K562 (cell line): ENCODE data around the gene HMGN3.

ENCODE experiments used
- CTCF ChIP-seq, 3 experiments: IDR thresholded peaks in 2 of 3; conservative IDR thresholded peaks in 1 of 3; 2 replicates each; pipeline ENCODE4 v1.5.1; 2011 to 2012; ENCODE audit warnings: low read length in 3 of 3, mild to moderate bottlenecking in 3 of 3, control low read depth in 2 of 3, improper control_type of control experiment in 1 of 3, inconsistent platforms in 1 of 3, low read depth in 1 of 3, mixed read lengths in 1 of 3, moderate library complexity in 1 of 3; ENCODE audit not compliant: insufficient read depth in 2 of 3
- MCM2 ChIP-seq: fragments of 450-650 bp; IDR thresholded peaks from 2 replicates; pipeline ENCODE4 v1.6.1; 2017; ENCODE audit warnings: low read depth, mild to moderate bottlenecking
- MTA1 ChIP-seq: fragments of 450-650 bp; IDR thresholded peaks from 2 replicates; pipeline ENCODE4 v1.6.1; 2017; ENCODE audit warnings: borderline replicate concordance
- MYBL2 ChIP-seq, 2 experiments: fragments of 450-650 bp in 1 of 2; sonication (generic) in 1 of 2; formaldehyde crosslinking in 1 of 2; IDR thresholded peaks; 2 replicates each; pipeline versions ENCODE4 v1.6.1 to v1.8.1; 2017 to 2022; ENCODE audit warnings: borderline replicate concordance in 1 of 2, inconsistent platforms in 1 of 2, low read depth in 1 of 2, mild to moderate bottlenecking in 1 of 2, missing genetic modification reagents in 1 of 2, moderate library complexity in 1 of 2
- PATZ1 ChIP-seq: fragments of 250-450 bp; sonication (Bioruptor Pico); IDR thresholded peaks from 2 replicates; pipeline ENCODE4 v1.5.0; 2020; ENCODE audit warnings: mild to moderate bottlenecking, borderline replicate concordance
- PML ChIP-seq: IDR thresholded peaks from 2 replicates; pipeline ENCODE4 v1.6.1; 2012; ENCODE audit warnings: low read length, inconsistent platforms
- POLR2A ChIP-seq: fragments of 450-650 bp; conservative IDR thresholded peaks from 2 replicates; pipeline ENCODE4 v1.6.1; 2016
- RB1 ChIP-seq: fragments of 450-650 bp; IDR thresholded peaks from 2 replicates; pipeline ENCODE4 v1.6.1; 2017; ENCODE audit warnings: low read depth, mild to moderate bottlenecking
- RBM34 ChIP-seq: fragments of 200-400 bp; formaldehyde crosslinking; IDR thresholded peaks from 2 replicates; pipeline ENCODE4 v1.6.1; 2018; ENCODE audit warnings: low read length, borderline replicate concordance; ENCODE audit not compliant: insufficient read depth
- YY1 ChIP-seq, 3 experiments: IDR thresholded peaks; 2 replicates each; pipeline ENCODE4 v1.6.1; 2011; ENCODE audit warnings: low read length in 2 of 3, mild to moderate bottlenecking in 2 of 3, moderate library complexity in 2 of 3, borderline replicate concordance in 1 of 3, control low read depth in 1 of 3, low read depth in 1 of 3; ENCODE audit not compliant: insufficient read depth in 3 of 3, insufficient replicate concordance in 2 of 3, control insufficient read depth in 1 of 3, insufficient read length in 1 of 3; ENCODE audit errors: extremely low read depth in 1 of 3

DNA sequence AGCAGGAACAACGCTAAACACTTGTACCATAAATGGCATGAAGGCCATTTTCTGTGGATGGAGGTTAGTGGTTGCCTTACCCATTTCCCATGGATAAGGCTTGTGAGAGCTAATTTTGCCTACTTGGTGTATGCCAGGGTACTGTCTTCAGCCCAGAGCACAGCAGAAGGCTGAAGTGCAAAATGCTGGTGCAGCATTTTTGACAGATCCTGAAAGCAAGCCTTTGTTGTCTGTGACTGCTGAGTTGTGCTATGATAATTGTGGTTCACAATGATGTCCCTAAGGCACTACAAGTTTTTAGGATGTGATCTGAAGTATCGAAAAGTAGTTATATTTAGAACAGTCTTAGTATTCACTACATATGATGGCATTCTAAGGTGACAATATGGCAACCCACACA, 14.7 kb upstream of the HMGN3 start:
- TF ChIP-seq RBM34 = no peak
- TF ChIP-seq RB1 = no peak
- TF ChIP-seq PML = no peak
- no peak for TF ChIP-seq CTCF (IDR thresholded peaks at IDR 0.05 in 2 of 3, conservative IDR thresholded peaks at IDR 0.05 in 1 of 3; ENCODE audit: insufficient read depth in 2 of 3, low read depth in 1 of 3, low read length in 3 of 3)
- no peak for TF ChIP-seq POLR2A
- no peak for TF ChIP-seq MCM2
- TF ChIP-seq YY1 (IDR thresholded peaks at IDR 0.05; ENCODE audit: borderline replicate concordance in 1 of 3, control insufficient read depth in 1 of 3, extremely low read depth in 1 of 3, insufficient read depth in 3 of 3, insufficient read length in 1 of 3, insufficient replicate concordance in 2 of 3, low read depth in 1 of 3, low read length in 2 of 3) = no peak
- TF ChIP-seq MTA1 = no peak
- no peak for TF ChIP-seq PATZ1
- TF ChIP-seq MYBL2 (IDR thresholded peaks at IDR 0.05; ENCODE audit: low read depth) = no peak
- TF ChIP-seq MYBL2 (CRISPR knock-in tag; IDR thresholded peaks at IDR 0.05; ENCODE audit: borderline replicate concordance) = no peak
